GM08714 (cell line): ENCODE data around the gene ATP5F1D.

Source experiments
- H3K4me3 ChIP-seq: fragments of 200-500 bp; sonication (Bioruptor generic); 2 replicates; pipeline ENCODE4 v1.5.1; 2014; ENCODE audit warnings: mild to moderate bottlenecking, low read length, inconsistent platforms
- ZNF274 ChIP-seq: IDR thresholded peaks from 2 replicates; pipeline ENCODE4 v1.6.1; 2012; ENCODE audit warnings: mild to moderate bottlenecking, low read depth, low read length

ATP5F1D gene

DNA sequence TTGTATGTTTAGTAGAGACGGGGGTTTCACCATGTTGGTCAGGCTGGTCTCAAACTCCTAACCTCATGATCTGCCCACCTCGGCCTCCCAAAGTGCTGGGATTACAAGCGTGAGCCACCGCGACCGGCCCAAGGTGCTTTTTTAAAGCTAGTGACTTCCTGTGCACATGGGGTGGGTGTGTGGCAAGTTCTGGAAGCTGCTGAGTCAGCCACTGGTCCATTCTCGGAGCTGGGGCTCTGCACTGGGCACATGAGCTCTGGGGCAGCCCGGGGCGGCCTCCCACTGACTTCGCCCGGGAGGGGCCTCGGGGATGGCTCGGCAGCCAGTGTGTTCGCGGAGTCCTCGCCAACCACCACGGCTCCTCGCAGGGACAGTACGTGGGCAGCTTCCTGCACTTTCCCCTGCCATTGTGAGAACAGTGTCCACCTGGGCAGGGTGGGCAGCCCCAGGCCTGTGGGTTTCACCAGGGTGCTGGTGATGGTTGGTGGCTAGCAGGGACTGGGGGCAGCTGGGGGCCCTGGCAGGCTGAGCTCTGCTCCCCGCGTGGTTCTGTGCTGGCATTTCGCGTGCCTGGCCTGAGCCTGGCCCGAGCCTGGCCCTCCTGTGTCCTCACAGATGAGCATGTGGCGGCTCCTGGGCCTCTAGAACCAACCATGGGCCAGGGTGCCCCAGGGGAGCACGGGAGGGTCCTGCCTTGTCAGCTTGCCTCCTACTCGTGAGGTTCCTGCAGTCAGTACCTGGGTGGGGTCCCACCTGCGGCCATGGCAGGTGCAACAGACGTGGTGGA is 15.9 kb upstream of the ATP5F1D start:
- TF ChIP-seq ZNF274 = no peak
- no peak overlapping the region for H3K4me3 ChIP-seq

DNA sequence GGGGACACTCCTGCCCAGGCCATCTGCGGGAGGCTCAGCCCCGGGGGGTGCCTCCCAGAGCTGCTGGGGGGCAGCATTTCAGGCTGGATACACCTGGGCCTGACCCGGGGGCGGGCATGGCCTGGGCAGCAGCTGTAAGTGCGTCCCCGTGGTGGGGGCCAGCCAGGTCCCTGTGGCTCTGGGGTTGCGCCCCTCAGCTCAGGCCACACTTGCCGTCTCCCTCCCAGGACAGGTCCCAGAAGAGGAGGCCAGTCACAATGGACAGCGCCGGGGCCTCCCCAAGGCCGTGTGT is 15.4 kb upstream of the ATP5F1D start:
- no peak for TF ChIP-seq ZNF274
- H3K4me3 ChIP-seq = no peak overlapping the region

- no peak for TF ChIP-seq ZNF274
- no peak overlapping the region for H3K4me3 ChIP-seq
Observed at GRCh38 chr19:1226522-1227303, 14.8 kb upstream of the ATP5F1D start.

- H3K4me3 ChIP-seq = no peak overlapping the region
- TF ChIP-seq ZNF274 = no peak
Observed at GRCh38 chr19:1227304-1228054, 14.1 kb upstream of the ATP5F1D start.

DNA sequence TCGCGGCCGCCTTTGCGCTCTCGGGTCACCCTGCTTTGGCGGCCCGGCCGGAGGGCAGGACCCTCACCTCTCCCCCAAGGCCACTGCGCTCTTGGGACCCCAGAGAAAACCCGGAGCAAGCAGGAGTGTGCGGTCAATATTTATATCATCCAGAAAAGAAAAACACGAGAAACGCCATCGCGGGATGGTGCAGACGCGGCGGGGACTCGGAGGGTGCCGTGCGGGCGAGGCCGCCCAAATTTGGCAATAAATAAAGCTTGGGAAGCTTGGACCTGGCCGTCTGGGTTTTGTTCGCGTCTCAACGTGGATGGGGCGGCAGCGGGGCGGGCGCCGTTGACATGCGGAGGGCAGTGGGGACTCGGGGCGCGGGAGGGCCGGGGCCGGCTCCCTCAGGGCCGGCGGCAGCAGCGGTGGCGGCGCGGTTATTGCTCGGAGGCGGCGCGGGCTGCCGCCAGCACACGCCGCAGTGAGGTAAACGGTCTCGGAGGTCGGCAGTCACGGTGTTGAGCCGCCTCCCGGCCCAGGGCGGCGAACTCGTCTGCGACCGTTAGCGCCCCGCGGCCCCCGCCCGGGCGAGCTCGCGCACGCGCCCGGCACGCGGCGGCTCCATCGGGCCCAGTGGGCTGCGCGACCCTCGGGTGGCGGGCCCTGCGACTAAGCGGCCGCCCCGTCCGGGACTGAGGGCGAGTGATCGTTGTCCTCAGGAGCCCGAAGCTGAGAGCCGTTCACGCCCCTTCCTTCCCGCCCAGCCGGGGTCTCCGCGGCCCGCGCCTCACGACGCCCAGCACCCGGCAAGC is 13.2 kb upstream of the ATP5F1D start:
- TF ChIP-seq ZNF274 = no peak

DNA sequence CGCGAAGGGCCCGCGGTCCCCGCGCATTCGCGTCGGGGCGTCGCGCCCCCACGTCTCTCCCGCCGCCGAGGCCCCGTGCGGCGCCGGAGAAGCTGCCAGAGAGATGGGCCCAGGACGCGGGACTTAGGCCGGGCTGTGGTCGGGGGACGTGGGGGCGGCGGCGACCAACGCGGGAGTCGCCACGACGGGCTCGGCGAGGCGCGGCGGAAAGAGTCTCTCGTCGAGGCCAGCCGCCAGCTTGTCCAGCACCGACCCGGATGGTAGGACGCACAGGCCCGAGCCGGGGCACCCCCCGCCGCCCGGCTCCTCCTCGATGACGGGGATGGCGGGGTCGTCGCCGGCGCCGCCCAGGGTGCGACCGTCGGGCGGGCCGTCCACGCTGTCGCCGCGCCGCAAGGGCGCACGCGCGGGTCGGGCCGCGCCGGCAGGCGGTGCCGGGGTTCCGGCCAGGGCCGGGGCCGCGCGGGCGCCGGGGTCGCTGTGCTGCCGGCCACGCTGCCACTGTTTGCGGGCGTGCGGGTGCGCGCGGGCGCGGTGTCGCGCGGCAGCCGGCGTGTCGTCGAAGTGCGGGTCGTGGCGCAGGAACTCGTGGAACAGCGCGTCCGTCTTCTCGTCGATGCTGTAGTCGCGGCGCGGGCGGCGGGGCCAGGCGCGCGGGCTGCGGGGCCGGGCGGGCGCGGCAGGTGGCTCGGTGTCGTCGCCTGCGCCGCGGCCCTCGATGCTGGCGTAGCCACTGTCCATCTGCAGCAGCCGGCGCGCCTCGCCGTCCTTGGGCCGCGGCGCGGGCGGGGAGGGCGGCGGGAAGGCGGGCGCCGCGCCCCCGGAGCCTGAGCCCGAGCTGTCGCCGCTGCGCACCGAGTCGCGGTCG is 12.3 kb upstream of the ATP5F1D start:
- no peak for TF ChIP-seq ZNF274
- no peak overlapping the region for H3K4me3 ChIP-seq

More for the DNA sequence above, 13.2 kb upstream of the ATP5F1D start:
- H3K4me3 ChIP-seq = no peak overlapping the region

DNA sequence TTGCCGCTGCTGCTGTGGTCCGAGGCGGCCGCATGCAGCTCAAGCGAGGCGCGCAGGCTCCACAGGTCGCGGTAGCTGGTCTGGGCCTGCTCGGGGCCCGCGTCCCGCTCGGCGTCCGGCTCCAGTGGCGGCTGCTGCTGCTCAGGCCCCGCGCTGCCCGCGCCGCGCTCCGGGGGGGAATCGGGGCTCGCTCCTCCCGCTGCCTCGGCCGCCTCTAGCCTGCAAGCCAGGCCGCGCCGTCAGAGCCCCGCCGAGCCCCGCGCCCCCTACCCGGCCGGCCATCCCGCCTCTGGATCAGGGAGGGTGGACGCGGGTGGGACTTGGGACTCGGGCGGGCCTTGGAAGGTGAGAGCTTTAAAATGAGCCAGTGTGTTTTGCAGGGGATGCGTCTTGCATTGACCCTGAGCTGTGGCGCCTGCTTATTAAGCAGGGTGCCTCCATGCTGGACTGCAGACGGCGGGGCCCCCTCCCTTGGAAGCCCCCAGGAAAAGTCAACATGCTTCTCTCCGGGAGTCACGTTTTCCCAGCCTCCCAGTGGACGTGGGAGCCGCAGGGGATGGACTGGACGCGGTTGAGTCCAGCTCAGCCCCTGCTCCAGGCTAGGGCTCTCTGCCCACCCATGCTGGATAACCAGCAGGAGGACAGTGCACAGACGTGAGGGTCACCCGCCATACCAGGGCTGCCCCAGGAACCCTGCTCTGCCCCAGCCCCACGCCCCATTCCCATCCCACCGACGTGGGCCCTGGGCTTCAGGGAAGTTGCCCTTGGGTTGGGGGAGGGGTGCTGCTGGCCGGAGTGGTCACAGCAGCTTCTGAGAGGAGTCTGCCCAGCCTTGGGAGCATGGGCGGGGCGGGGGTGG is 11.4 kb upstream of the ATP5F1D start:
- H3K4me3 ChIP-seq = no peak overlapping the region
- TF ChIP-seq ZNF274 = no peak

GRCh38 chr19:1230783-1231489 is 10.6 kb upstream of the ATP5F1D start:
- H3K4me3 ChIP-seq = no peak overlapping the region
- no peak for TF ChIP-seq ZNF274

- no peak for TF ChIP-seq ZNF274
- H3K4me3 ChIP-seq = no peak overlapping the region
Observed at GRCh38 chr19:1231729-1232637, 9.6 kb upstream of the ATP5F1D start.

DNA sequence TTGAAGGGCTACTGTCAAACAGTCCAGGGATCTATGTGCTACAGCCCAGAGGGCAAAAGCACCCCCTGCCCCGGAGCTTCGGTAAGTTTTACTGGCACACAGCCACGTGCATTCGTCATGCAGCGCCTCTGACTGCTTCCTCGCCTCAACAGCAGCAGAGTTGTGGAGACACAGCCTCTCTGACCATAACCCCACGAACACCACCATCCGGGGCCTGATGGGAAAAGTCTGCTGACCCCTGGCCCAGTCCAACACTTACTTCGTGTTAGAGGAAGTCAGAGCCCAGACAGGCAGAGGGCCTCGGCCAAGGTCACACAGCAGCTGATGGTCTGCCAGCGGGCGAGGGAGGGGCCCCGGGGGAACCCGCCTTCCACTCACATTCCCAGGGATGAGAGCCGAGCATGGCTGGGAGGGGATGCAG is 8.9 kb upstream of the ATP5F1D start:
- no peak for TF ChIP-seq ZNF274
- no peak overlapping the region for H3K4me3 ChIP-seq
